GM21515 (cell line): ENCODE results near the gene RHD.
"Not testable (repeated sequence)": the region's sequence is repeated elsewhere in the genome, so short reads cannot be mapped to it uniquely, and the experiment has no call there.

Experiments used
- ATAC-seq: cut with Tn5 transposase; IDR thresholded peaks from one replicate; pipeline ENCODE4 v1.9.1; 2021; ENCODE audit not compliant: unreplicated experiment

Gene RHD

GRCh38 chr1:25272238-25272637 is at the start of gene RHD:
TSS of gene RHD (plus strand) at chr1:25272509. CDS start at chr1:25272548, 39 bp downstream.
- ATAC-seq: not testable (repeated sequence)

- no peak for ATAC-seq
Observed at GRCh38 chr1:25222606-25223005, 49.7 kb upstream of the RHD start.

DNA sequence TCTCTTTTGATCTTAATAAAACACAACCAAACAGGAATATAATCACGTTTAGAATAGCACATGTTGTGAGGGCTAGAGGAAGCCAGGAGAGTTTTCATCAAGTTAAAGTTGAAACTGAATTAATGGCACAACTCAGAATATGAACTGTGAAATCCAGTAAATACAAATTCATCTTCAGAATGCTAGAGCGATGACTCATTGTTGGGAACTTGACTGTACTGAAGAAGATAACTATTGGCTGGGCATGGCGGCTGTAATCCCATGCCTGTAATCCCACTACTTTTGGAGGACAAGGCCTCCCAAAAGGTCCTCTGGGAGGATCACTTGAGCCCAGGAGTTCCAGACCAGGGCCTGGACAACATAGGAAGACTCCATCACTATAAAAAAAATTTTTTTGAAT is 48.8 kb upstream of the RHD start:
- ATAC-seq: no peak

- ATAC-seq: peak; percentile 63
Observed at GRCh38 chr1:25232027-25232865, 40.1 kb upstream of the RHD start, which contains the start of gene SYF2. TSS of gene SYF2 (minus strand) at chr1:25232502. CDS start at chr1:25232467, 35 bp downstream.

DNA sequence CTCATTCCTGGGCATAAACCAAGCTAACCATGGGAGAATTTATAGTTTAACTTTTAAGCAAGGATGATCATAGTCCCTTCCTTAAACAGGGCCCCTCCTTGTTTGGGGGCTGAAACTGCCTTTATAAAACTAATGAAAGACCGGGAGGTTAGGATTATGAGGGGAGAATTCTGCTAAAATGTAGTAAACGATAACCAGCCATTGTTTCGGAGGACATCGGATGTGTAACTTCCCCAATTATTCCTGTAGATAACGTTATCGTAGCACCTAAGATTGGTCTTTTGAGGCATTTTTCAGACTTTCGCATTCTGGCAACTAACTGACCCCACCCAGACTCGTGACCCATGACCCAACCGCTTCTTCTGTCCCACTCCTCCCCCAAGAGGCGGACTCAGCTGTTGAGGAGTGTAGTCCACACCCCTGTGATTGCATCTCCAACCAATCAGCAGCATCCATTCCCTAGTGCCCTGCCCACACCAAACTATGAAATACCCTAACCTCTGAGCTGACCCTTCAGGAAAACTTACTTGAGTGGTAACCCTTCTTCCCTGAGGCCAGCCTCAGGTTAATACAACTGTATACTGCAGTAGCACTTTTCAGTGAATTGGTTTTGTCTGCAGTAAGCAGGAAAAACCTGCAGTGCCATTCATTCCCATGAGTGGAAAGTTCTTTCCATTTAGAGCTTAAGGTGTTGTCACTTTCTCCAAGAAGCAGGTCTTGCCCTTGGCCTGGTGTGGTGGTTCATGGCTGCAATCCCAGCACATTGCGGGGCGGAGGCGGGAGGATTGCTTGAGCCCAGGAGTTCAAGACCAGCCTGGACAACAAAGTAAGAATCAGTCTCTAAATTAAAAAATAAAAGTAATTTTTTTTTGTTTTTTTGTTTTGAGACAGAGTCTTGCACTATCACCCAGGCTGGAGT is 39.2 kb upstream of the RHD start:
- peak; percentile 56 for ATAC-seq

- ATAC-seq: not testable (repeated sequence)
Observed at GRCh38 chr1:25235411-25235810, 36.9 kb upstream of the RHD start.

DNA sequence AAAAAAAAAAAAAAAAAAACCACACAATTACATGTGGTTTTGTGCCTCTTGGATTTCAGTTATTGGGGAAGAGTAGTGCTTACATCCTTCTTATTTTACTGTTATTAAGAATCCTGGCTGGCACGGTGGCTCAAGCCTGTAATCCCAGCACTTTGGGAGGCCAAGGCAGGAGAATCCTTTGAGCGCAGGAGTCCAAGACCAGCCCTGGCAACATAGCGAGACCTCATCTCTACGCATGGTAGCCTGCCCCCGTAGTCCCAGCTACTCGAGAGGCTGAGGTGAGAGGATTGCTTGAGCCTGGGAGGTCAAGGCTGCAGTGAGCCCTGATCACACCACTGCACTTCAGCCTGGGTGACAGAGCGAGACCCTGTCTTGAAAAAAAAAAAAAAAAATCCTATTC is 36.0 kb upstream of the RHD start:
- not testable (repeated sequence) for ATAC-seq

DNA sequence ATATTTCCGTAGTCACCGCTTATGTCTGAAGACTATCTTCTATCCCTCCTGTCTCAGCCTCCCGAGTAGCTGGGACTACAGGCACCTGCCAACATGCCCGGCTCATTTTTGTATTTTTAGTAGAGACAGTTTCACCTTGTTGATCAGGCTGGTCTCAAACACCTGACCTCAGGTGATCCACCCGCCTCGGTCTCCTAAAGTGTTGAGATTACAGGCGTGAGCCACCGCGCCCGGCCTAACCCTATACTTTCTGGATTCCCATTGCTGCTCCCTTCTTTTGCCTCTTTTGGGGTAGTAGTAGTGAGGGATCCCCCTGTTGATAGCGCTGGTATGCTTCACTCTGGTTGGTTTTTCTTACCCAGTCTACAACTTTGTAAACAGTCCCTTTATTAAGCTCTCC is 34.3 kb upstream of the RHD start:
- ATAC-seq: no peak

DNA sequence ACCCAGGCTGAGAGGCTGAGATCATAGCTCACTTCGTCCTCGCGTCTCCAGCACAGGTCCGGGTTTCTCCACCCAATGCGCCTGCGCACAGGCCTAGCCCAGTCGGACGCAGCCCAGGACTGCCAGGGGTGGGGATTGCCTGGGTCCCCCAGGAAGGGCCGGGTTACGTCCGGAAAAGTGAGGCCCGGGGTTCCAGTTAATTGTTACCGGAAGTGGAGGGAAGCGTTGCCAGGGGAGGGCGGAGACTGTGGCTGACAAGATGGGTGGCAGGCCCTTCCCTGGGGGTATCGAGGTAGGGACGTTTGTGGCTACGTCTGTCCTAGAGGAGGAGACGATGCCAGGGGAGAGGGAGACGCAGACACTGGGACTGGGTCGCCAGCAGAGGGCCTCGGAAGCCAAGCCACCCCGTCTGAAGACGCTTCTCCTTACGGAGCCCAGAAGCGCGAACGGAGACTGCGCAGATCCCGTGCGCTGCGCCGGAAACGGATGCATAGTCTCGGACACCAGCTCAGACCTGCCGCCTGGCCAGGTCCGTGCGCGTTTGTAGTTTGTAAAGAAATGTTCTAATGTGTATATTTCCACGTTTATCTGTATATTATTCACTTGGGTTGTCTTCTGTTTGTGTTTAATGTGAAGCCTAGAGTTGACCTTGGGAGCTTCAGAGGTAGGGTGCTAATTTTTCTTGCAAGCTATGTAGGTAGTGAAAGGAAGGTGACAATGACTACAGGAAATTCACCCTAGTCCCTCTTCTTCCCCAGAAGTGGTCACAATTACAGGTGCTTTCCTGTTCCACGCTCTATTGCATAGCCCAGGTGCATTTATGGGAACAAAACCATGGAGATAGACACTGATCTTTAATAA is 32.4 kb upstream of the RHD start:
- peak; percentile 61 for ATAC-seq

- ATAC-seq: no peak
Observed at GRCh38 chr1:25243907-25244306, 28.4 kb upstream of the RHD start.

DNA sequence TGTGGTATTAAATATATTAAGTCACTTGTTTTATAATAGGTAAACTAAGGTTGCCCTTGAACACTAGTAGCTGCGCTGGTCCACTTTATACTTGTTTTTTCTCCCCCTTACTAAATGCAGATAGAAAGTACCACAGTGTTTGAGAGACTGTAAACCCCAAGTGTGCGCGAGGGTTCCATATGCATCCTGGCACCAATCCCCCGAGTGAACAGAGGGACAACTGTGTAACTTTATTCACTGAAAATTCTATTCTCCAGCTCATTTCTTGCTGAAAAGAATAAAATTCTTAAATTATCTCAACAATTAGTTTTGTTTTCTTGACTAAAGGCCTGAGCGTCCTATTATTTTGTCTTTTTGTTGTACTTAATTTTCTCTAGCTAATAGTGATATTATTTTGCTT is 26.9 kb upstream of the RHD start:
- ATAC-seq: no peak

DNA sequence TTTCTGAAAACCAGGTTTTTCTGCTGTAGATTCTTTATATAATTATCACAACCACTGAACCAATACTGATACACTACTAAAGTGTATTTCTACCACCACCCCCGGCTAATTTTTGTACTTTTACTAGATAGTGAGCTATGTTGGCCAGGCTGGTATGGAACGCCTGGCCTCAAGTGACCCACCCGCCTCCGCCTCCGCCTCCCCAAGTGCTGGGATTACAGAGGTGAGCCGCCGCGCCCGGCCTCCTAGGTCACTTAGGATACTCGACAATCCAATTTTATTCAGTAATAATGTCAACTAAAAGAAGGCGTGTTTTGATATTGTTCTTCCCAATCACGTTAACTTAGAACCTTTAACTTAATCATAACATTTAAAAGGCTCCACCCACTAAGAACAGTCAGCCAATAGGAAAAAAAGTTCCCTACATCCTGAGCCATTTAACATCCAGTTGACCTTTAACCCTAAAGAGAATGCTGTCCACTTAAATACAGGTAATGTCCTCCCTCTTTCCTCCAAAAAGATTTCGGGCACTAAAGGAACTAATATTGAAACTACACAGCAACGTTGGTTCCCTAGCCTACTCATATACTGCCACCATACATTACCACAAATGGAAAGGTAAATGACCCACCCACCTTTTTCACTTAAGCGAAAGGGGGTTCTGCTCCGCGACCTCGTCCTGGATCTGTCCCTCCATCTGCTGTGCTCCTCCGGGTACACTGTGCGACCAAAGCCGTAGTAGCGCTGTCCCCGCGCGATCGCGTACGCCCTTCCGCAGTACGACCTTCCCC is 26.3 kb upstream of the RHD start:
- no peak for ATAC-seq

GRCh38 chr1:25246600-25247023 is 25.7 kb upstream of the RHD start:
- peak; percentile 15 for ATAC-seq

DNA sequence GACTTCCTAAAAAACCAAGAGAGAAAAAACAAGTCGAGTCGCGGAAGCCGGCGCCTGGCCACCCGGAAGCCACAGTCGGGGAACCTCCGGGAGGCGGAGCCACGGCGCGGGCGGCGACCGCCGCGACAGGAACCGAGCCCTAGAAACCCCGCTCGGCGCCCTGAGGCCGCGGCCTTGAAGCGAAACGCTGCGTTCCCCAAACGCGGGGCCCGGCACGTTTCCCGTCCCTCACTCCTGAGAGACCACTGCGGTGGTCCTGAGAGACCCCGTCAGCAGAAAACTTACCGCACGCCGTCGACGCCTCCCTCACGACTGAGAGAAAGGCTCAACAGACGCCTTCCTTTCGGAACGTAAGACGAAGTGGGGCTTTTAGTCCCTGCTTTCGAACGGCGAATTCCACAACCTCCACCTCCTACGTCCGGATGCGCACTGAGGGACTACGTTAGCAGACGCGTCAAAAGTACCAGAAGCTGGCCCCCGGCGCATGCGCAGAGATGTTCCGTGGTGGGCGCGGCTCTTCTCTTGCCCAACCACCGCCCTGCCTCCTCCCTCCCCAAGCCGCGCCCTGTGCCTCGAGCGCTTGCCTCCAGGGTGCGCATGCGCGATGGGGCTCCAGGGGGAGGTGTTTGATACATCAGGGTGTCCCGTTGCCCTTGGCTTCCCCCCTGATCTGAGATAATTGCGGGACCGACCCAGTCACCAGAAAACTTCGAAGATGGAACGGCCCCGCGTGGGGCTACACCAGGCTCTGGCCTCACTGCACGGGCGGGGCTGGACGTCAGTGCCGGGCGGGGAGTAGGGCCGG is 25.1 kb upstream of the RHD start, which contains the start of gene RSRP1:
TSS of gene RSRP1 (minus strand) at position 431 of the 805 bp plus-strand sequence. CDS start 491 bp downstream, outside the sequence.
- ATAC-seq: peak; percentile 83

- ATAC-seq: peak; percentile 40
Observed at GRCh38 chr1:25247829-25248754, 24.2 kb upstream of the RHD start.

GRCh38 chr1:25253911-25254310 is 18.4 kb upstream of the RHD start:
- no peak for ATAC-seq

GRCh38 chr1:25255706-25256577 is 16.4 kb upstream of the RHD start:
- no peak for ATAC-seq
